GM13977 (cell line): ENCODE data around the gene LRRN4CL.

Experiments
- DNase-seq: peaks from one replicate; pipeline ENCODE4 v3.0.0; 2012; ENCODE audit warnings: low spot score
- in situ Hi-C: fragments of 300-500 bp; cut with MboI; formaldehyde crosslinking; loops from one replicate; pipeline ENCODE4 v1.12.0; 2022; ENCODE audit warnings: low sequenced_read_pairs, low pct_unique_long_range_greater_than_20kb, mixed read lengths, inconsistent platforms; ENCODE audit not compliant: unreplicated experiment
- TF ChIP-seq, protein P1 (sequence below): IDR thresholded peaks from 2 replicates; pipeline ENCODE4 v1.5.1; 2012; ENCODE audit warnings: mild to moderate bottlenecking, control low read depth; ENCODE audit not compliant: insufficient read depth; ENCODE audit errors: extremely low read depth, missing control alignments

The LRRN4CL gene

DNA sequence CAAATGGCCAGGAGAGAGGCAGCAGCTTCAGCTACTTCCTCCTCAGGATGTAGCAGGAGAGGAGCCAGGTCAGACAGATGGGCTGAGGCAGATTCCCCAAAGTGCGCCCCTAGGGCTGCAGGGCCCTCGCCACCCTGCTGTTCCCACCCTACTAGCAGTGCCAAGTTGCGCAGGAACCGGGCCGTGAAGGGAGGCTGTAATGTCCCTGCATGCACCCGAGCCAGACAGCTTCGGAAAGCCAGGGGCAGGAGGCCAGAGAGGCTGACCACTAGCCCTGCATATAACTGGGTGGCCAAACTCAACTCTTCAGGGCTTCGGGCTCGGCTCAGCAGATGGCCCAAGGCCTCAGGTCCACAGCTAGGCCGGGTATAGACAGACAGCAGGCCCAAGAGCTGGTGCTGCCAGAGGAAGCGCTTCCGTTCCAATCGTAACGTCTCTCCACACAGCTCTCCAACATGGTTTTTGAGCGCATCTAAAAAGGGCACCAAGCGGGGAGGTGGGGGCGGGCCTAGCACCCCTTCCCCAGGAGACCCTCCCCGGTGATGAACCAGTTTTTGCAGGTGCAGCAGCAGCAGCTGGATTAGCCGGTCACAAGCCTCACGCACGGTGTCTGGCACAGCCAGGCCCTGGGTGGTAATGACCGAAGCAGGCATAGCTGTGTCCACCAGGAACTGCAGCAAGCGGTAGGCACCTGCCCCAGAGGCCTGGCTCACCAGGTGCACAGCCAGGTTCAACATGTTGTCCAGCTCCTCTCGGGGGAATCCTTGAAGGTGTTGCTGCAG, 41.0 kb downstream of the LRRN4CL start:
- no peak for DNase-seq
- TF ChIP-seq, protein P1, sequence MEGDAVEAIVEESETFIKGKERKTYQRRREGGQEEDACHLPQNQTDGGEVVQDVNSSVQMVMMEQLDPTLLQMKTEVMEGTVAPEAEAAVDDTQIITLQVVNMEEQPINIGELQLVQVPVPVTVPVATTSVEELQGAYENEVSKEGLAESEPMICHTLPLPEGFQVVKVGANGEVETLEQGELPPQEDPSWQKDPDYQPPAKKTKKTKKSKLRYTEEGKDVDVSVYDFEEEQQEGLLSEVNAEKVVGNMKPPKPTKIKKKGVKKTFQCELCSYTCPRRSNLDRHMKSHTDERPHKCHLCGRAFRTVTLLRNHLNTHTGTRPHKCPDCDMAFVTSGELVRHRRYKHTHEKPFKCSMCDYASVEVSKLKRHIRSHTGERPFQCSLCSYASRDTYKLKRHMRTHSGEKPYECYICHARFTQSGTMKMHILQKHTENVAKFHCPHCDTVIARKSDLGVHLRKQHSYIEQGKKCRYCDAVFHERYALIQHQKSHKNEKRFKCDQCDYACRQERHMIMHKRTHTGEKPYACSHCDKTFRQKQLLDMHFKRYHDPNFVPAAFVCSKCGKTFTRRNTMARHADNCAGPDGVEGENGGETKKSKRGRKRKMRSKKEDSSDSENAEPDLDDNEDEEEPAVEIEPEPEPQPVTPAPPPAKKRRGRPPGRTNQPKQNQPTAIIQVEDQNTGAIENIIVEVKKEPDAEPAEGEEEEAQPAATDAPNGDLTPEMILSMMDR, result no peak
- in situ Hi-C loops, result no loop called here

DNA sequence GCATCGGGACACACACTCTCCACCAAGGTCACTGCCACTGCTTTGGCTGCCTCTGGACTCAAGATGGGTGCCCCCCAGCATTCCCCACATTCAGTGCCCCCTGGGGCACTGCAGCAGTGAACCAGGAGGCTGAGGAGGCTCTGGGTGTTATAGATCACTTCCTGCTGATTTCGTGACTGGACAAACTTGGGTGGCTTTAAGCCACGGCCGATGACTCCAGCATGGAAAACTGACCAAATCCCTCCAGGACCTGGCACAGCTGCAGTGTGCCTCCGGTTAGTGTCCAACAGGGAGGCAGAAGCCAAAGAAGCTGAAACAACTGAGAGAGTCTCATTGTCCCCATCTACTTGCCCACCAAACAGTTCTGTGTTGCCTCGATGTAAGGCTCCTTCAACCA, 41.7 kb downstream of the LRRN4CL start:
- no peak for DNase-seq
- TF ChIP-seq, protein P1, result no peak
- in situ Hi-C loops, result no loop called here

DNA sequence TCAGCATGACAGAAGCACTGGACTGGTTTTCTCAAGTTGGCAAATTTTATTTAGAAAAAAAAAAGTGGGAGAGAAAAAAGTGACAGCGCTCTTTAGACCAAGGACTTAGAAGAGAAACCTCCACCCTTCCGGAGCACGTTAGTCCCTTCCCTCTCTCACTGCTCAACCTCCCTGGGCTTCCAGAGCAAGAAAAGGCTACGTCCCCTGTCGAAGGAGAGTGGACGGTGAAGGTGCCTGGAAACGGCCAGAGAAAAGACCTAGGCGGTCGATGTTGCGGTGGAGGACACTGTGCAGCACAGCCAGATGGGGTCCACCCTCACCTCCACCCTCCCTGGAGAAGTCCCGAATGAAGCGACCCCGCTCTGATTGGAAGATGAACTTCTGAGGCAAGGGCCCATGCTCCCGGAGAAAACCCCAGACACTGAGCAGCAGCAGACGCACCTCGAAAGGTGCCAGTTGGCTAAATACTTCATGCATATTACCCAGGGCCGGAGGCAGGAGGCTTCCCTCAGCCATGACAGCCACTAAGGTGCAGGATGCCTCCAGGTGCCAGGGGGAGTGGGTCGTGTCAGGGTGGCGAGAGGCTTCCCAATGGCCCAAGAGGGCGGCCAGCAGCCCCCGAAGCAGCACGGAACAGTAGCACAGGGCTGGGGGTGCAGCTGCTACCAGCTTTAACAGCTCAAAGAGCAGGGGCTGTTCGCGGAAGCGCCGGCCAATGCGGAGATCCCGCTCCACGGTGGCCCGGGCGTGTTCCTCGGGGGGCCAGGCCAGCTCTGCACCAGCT, 42.3 kb downstream of the LRRN4CL start:
- in situ Hi-C loops, result no loop called here
- no peak for DNase-seq

DNA sequence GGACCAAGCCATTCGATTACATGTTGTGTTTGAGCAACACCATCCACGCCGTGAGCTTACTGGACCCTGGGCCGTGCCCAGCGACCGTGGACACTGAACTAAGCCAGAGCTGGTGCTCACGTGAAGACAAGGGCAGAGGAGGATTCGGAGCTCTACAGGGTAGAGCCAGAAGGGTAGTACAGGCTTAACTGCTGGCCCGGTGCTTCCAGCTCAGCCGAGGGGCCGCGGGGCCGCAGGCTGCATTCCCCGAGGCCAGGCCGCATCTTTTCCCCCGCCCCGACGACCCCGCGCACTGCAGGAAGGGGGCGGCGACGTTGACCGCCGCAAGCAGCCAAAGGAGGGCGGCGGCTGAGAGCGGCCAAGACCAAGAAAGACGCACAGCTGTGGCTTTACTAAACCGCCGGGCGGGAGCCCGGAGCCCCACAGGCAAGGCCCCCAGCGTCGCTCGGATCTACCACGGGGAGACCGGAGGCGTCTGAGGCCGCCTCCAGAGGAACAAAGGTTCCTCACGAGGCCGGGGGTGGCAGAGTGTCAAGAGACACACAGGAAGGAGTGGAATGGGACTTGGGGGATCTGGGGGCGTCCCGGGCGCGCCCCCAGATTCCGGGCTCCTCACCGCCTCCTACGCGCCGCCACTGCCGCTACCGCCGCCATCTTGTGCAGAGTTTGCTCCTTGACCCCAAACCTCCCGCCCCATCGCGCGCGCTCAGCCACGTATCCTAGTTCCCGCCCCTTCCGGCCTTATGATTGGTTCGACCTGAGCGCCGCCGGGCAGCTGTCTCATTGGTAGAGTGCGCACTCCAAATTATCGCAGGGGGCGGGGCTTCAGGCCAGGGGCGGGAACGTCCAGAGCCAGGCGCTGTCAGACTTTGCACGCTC, 43.1 kb downstream of the LRRN4CL start, which contains the start of gene GANAB:
Gene GANAB (minus strand): TSS at position 668 of the 879 bp plus-strand sequence. CDS start 14 bp downstream, at position 654.
- DNase-seq, result peak; percentile 100
- in situ Hi-C loops, result no loop called here
- TF ChIP-seq, protein P1, result no peak

More for the DNA sequence above, 42.3 kb downstream of the LRRN4CL start:
- TF ChIP-seq, protein P1, result no peak

DNA sequence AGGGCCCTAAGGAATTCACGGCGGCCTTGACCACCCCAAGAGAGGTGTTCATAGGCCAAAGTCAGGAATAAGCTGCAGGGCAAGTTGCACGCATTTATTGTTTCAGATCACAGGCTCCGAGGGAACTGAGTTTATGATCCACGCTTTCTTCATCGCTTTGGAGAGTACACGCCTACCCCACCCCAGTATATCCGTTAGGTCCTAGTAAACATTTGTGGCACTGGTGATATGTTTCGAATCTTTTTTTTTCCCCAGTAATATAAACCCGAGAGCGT, 43.7 kb downstream of the LRRN4CL start:
- no peak for DNase-seq
- in situ Hi-C loops, result no loop called here
- TF ChIP-seq, protein P1, result no peak

DNA sequence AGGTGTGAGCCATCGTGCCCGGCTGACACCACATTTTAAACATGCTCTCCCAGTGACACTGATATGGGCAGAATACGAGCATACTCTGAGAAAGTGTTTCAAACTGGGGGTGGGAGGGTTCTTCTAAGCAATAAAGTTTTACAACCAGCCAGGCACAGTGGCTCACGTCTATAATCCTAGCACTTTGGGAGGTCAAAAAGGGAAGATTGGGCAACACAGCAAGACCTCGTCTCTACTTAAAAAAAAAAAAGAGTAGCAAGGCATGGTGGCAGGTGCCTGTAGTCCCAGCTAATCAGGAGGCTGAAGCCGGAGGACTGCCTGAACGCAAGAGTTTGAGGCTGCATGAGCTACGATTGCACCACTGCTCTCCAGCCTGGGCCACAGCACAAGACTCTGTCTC, 45.1 kb downstream of the LRRN4CL start:
- in situ Hi-C loops, result no loop called here
- TF ChIP-seq, protein P1, result no peak
- no peak for DNase-seq
